Gastrocnemius medialis (tissue), 4 donors: ENCODE results near the gene ATE1. TPM values are rescaled to one million over a fixed set of nuclear protein-coding genes. Genes with fewer than 3 reads are reported as not detected.

Experiments
- ATAC-seq, 2 donors: fragments of 150-250 bp; one replicate each; pipeline ENCODE4 v1.9.1; 2016
- DNase-seq, 2 donors: peaks; one replicate each; pipeline ENCODE4 v3.0.0-alpha.2; 2019
- H3K27ac ChIP-seq, 4 donors: fragments of 200-600 bp; sonication (generic); 1 replicate in 1 of 4; 2 replicates in 3 of 4; pipeline ENCODE4 v1.5.1; 2016 to 2018; ENCODE audit warnings: mild to moderate bottlenecking in 2 of 4, moderate library complexity in 1 of 4
- H3K27me3 ChIP-seq, 3 donors: fragments of 200-600 bp; sonication (generic) in 2 of 3; 1 replicate in 1 of 3; 2 replicates in 2 of 3; pipeline versions ENCODE4 v1.5.1 to v1.6.0; 2016 to 2019; ENCODE audit warnings: mild to moderate bottlenecking in 1 of 3, moderate library complexity in 1 of 3
- H3K36me3 ChIP-seq, 2 donors: fragments of 200-600 bp; sonication (generic) in 1 of 2; one replicate each; pipeline ENCODE4 v1.5.1; 2017 to 2018
- H3K4me1 ChIP-seq, 2 donors: fragments of 200-600 bp; sonication (generic) in 1 of 2; one replicate each; pipeline ENCODE4 v1.5.1; 2016 to 2017; ENCODE audit warnings: mild to moderate bottlenecking in 2 of 2
- H3K4me3 ChIP-seq, 4 donors: fragments of 200-600 bp; sonication (generic) in 3 of 4; 1 replicate in 1 of 4; 2 replicates in 3 of 4; pipeline ENCODE4 v1.5.1; 2016 to 2019; ENCODE audit warnings: mild to moderate bottlenecking in 2 of 4
- H3K9me3 ChIP-seq, 3 donors: fragments of 200-600 bp; sonication (generic) in 2 of 3; 1 replicate in 1 of 3; 2 replicates in 2 of 3; pipeline ENCODE4 v1.5.1; 2016 to 2019
- POLR2A ChIP-seq, 2 donors: fragments of 450-650 bp; IDR thresholded peaks; one replicate each; pipeline ENCODE4 v1.6.1; 2017; ENCODE audit warnings: antibody characterized with exemption in 2 of 2, mild to moderate bottlenecking in 2 of 2, moderate library complexity in 2 of 2
- in situ Hi-C, 4 donors: fragments of 200-750 bp; cut with MboI; loops; one replicate each; pipeline versions ENCODE4 v1.15.0 to v1.8.0; 2017; ENCODE audit warnings: low sequenced_read_pairs in 4 of 4
- intact Hi-C: fragments of 100-400 bp; cut with DNase I; formaldehyde crosslinking; loops from one replicate; pipeline ENCODE4 v1.15.1; 2023; ENCODE audit warnings: low total_unique reads
- total RNA-seq, 4 donors: library from RNA; depleted of rRNA; stranded (reverse); fragments of >200 nt; gene quantifications; one replicate each; pipeline versions ENCODE4 v1.1.0 to v1.2.3, GENCODE V29; 2016
- TF ChIP-seq, protein P1 (sequence below), 5 experiments: fragments of 450-650 bp in 3 of 5; fragments of 200-600 bp in 2 of 5; sonication (generic) in 2 of 5; IDR thresholded peaks in 4 of 5; conservative IDR thresholded peaks in 1 of 5; 1 replicate in 4 of 5; 2 replicates in 1 of 5; pipeline ENCODE4 v1.5.1; 2016 to 2019; ENCODE audit warnings: antibody characterized with exemption in 5 of 5, mild to moderate bottlenecking in 3 of 5, moderate library complexity in 3 of 5

Gene ATE1
- total RNA-seq, 4 donors from 2014 or later = 34.3 to 57.6 (median 39.4) TPM

DNA sequence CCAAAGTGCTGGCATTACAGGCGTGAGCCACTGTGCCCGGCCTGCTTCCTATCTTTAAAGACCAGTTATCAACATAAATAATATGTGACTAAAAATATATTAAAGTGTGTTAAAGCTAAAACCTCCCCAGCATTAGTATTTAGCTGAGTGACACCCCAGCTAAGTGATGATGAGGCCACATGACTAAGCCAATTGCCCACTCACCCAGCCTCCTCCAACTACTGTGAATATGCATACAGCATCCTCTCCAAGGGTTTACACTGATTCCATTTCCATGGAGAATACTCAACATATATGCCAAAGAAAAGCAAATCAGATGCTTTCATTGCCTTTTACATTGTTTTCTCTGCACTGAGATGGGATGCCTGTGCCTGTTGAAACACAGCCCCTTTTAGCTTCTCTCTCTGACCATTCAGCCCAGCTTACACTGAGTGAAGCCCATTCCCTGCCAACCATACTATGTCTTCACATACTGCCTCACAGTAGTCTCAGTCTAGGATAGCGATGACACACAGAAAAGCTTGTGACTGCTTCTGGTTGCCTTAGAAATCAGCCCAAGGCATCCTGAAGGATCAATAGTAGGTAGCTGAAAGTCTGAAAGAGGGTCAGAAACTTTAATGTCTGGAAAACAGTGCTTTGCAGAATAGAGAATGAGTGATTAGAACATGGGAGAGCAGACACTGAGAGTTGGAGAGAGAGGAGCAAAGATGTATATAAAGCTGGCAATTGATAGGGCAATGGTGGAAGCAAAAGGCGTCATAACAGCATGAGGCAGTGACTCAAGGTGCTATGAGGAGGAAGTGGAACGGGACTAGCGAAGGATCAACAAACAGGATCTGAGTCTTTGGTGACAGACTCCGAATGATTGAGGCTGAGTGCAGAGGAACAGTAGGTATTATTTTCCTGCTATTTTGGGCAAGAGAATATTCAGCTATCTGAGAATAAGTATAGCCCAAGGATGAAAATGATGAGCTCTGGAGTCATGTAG lies 19.8 kb upstream of the ATE1 start:
- Histone ChIP-seq H3K9me3 (no peaks in the 10 kb centered on the region), H3K27ac (no peak overlapping the region), H3K4me3 (no peak overlapping the region), H3K4me1 (no peaks in the 10 kb centered on the region), H3K27me3 (no peaks in the 10 kb centered on the region), H3K36me3 (no peaks in the 10 kb centered on the region)
- intact Hi-C loops = no loop called here
- TF ChIP-seq, protein P1, sequence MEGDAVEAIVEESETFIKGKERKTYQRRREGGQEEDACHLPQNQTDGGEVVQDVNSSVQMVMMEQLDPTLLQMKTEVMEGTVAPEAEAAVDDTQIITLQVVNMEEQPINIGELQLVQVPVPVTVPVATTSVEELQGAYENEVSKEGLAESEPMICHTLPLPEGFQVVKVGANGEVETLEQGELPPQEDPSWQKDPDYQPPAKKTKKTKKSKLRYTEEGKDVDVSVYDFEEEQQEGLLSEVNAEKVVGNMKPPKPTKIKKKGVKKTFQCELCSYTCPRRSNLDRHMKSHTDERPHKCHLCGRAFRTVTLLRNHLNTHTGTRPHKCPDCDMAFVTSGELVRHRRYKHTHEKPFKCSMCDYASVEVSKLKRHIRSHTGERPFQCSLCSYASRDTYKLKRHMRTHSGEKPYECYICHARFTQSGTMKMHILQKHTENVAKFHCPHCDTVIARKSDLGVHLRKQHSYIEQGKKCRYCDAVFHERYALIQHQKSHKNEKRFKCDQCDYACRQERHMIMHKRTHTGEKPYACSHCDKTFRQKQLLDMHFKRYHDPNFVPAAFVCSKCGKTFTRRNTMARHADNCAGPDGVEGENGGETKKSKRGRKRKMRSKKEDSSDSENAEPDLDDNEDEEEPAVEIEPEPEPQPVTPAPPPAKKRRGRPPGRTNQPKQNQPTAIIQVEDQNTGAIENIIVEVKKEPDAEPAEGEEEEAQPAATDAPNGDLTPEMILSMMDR (IDR thresholded peaks at IDR 0.05 in 4 of 5, conservative IDR thresholded peaks at IDR 0.05 in 1 of 5) = no peak
- TF ChIP-seq POLR2A (IDR thresholded peaks at IDR 0.05) = no peak
- DNase-seq (no peak), ATAC-seq (no peak)
- in situ Hi-C loops = no loop called here

DNA sequence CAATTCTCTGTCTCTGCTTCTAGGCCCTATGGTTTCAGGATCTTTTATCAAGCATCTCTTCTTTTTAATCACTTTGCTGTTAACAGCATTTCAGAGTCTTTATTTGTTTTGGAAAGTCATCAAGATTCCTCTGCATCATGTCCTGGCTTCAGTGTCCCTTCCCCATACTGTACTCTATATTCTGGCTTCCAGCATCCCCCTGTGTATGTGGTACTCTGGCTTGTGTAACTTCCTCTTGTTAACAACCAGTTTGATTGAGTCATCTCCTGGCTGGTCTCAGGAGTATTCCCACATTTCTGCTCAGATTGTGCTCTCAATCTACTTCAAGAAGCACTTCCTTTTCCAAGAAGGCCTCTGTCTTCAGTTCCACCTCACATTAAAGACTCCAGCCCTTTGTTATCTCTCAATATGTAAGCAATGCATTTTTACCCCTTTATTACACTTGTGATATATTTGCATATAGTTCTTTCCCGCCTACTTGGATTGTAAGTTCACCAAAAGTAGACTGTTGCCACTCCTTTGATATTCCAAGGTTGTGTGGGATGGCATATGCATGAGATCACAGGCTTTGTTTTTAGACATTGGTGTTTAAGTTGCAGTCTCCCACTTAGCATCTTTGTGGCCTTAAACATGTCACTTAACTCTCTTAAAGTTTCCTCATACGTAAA lies 15.1 kb upstream of the ATE1 start:
- intact Hi-C loops = no loop called here
- no peak overlapping the region for H3K4me3 ChIP-seq
- H3K9me3 ChIP-seq = no peaks in the 10 kb centered on the region
- H3K27me3 ChIP-seq = no peaks in the 10 kb centered on the region
- H3K36me3 ChIP-seq = no peaks in the 10 kb centered on the region
- ATAC-seq (peak; percentile 74 to 85), DNase-seq (no peak)
- peak overlapping the region in 2 of 4 donors; percentile 20 to 24 for H3K27ac ChIP-seq
- in situ Hi-C loops = no loop called here
- TF ChIP-seq, protein P1 (IDR thresholded peaks at IDR 0.05 in 4 of 5, conservative IDR thresholded peaks at IDR 0.05 in 1 of 5) = no peak
- TF ChIP-seq POLR2A (IDR thresholded peaks at IDR 0.05) = no peak
- no peaks in the 10 kb centered on the region for H3K4me1 ChIP-seq

DNA sequence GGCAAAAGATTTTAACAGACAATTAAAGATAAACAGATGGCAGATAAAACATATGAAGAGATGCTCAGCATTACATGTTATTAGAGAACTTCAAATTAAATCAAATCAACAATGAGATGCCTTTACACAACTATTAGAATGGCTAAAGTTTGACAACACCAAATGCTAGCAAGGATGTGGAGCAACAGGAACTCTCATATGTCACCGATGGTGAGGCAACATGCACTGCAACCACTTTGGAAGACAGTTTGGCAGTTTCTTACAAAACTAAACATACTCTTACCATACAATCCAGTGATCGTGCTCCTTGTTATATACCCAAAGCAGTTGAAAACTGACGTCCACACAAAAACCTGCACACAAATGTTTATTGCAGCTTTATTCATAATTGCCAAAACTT lies 13.7 kb upstream of the ATE1 start:
- in situ Hi-C loops (no loop called here), intact Hi-C loops (no loop called here)
- ATAC-seq = no peak
- H3K36me3 ChIP-seq = no peaks in the 10 kb centered on the region
- no peaks in the 10 kb centered on the region for H3K4me1 ChIP-seq
- no peaks in the 10 kb centered on the region for H3K9me3 ChIP-seq
- TF ChIP-seq, protein P1 (IDR thresholded peaks at IDR 0.05 in 4 of 5, conservative IDR thresholded peaks at IDR 0.05 in 1 of 5) = no peak
- TF ChIP-seq POLR2A (IDR thresholded peaks at IDR 0.05) = no peak
- no peaks in the 10 kb centered on the region for H3K27me3 ChIP-seq
- DNase-seq = no peak
- no peak overlapping the region for H3K27ac ChIP-seq
- no peak overlapping the region for H3K4me3 ChIP-seq

DNA sequence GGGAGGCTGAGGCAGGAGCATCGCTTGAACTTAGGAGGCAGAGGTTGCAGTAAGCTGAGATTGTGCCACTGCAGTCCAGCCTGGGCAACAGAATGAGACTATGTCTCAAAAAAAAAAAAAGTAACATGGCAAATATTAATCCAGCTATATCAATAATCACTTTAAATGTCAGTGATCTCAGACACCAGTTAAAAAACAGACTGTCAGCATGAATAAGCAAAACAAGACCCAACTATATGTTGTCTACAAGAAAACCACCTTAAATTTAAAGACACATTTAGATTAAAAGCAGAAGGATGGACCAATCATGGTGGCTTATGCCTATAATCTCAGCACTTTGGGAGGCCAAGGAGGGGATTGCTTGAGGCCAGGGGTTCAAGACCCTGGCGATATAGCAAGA lies 8.5 kb upstream of the ATE1 start:
- DNase-seq = no peak
- H3K36me3 ChIP-seq = no peaks in the 10 kb centered on the region
- no peaks in the 10 kb centered on the region for H3K9me3 ChIP-seq
- no peak overlapping the region for H3K27ac ChIP-seq
- intact Hi-C loops = no loop called here
- H3K4me3 ChIP-seq = no peak overlapping the region
- no peaks in the 10 kb centered on the region for H3K4me1 ChIP-seq
- TF ChIP-seq POLR2A (IDR thresholded peaks at IDR 0.05) = no peak
- TF ChIP-seq, protein P1 (IDR thresholded peaks at IDR 0.05 in 4 of 5, conservative IDR thresholded peaks at IDR 0.05 in 1 of 5) = no peak
- H3K27me3 ChIP-seq = no peaks in the 10 kb centered on the region
- in situ Hi-C loops = no loop called here
- no peak for ATAC-seq
